AG04450 (cell line): ENCODE results near the gene C2CD2. TPM values are rescaled to one million over a fixed set of nuclear protein-coding genes. Genes with fewer than 3 reads are reported as not detected.
A peak's percentile ranks its signal among the peaks of the same experiment; 100 is the strongest.
"Not testable (repeated sequence)": the region's sequence is repeated elsewhere in the genome, so short reads cannot be mapped to it uniquely, and the experiment has no call there.

Source experiments
- CTCF ChIA-PET: fragments of 300-600, 350-600 bp; formaldehyde crosslinking; extraction: SDS; loops from one replicate; lab custom pipeline; 2022; ENCODE audit warnings: antibody characterized with exemption, inconsistent platforms; lab: Charles Lee
- POLR2A ChIA-PET: fragments of 350-600 bp; formaldehyde crosslinking; extraction: SDS; loops from one replicate; lab custom pipeline; 2021; ENCODE audit warnings: antibody characterized with exemption, inconsistent platforms; lab: Yijun Ruan, JAX
- DNase-seq: peaks from one replicate; pipeline ENCODE4 v3.0.0-alpha.2; 2011; ENCODE audit warnings: low read depth, low spot score
- H3K27ac ChIP-seq: one replicate; pipeline ENCODE4 v1.5.1; 2012; ENCODE audit warnings: low read depth, low read length, control low read depth
- H3K27me3 ChIP-seq: one replicate; pipeline ENCODE4 v1.6.0; 2012; ENCODE audit warnings: low read length; ENCODE audit not compliant: control insufficient read depth, insufficient read depth
- H3K4me3 ChIP-seq: 2 replicates; pipeline ENCODE4 v1.5.1; 2011; ENCODE audit warnings: mild to moderate bottlenecking, low read depth, low read length, control low read depth
- H3K9me3 ChIP-seq: 2 replicates; pipeline ENCODE4 v1.5.1; 2012; ENCODE audit warnings: low read length; ENCODE audit not compliant: control insufficient read depth, insufficient read depth
- CTCF ChIP-seq: IDR thresholded peaks from 2 replicates; pipeline ENCODE4 v1.5.1; 2011; ENCODE audit warnings: low read depth, low read length, control low read depth, inconsistent platforms
- polyA plus RNA-seq: library from polyadenylated mRNA; depleted of rRNA; stranded (reverse); fragments of >200 nt; gene quantifications from 2 replicates; pipeline ENCODE4 v1.2.3, GENCODE V29; 2011

Gene C2CD2
- polyA plus RNA-seq, 1 experiment = 25.4 TPM

- Histone ChIP-seq H3K27me3 (peaks cover 3% of the 10 kb centered on the region), H3K27ac (no peak overlapping the region), H3K9me3 (no peaks in the 10 kb centered on the region; the same call in 1 of the 2 replicates), H3K4me3 (no peak overlapping the region)
- CTCF ChIA-PET = no interaction called here
- no peak for TF ChIP-seq CTCF
- DNase-seq = no peak
- POLR2A ChIA-PET = interaction anchor here (0.7 kb wide), 1 partner anchor 722 kb away, joined by 10 read pairs; no protein-coding TSS in a partner anchor
Measured at GRCh38 chr21:41962425-41962966, 8.7 kb upstream of the C2CD2 start.

DNA sequence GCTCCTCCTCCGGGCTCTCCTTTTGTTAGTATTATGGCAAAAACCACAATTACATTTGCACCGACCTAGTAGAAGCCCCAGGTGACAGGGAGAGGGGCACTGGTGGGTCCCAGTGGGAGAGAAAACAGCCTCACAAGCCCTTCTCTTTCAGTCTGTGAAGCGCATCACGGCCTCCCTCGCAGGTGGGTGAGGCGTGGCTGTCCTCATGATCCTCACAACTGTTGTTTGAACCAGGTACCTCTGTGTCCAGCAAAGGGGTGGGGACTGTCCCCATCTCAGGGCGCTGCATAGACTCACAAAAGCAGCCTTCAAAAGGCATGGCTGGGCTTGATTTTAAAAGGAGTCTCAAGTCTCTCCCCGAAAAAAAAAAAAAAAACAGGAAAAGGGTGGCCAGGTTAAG is 7.9 kb upstream of the C2CD2 start:
- no peak for TF ChIP-seq CTCF
- Histone ChIP-seq H3K9me3 (no peaks in the 10 kb centered on the region; the same call in 1 of the 2 replicates), H3K27me3 (peaks cover 3% of the 10 kb centered on the region), H3K27ac (no peak overlapping the region), H3K4me3 (no peak overlapping the region)
- CTCF ChIA-PET = interaction anchor here (1.1 kb wide), 1 partner anchor 156 kb away, joined by 5 read pairs; no protein-coding TSS in a partner anchor
- POLR2A ChIA-PET = no interaction called here
- no peak for DNase-seq

GRCh38 chr21:41961282-41961701 is 7.5 kb upstream of the C2CD2 start:
- ChIA-PET CTCF (interaction anchor here (0.6 to 1.1 kb wide), 2 partner anchors 156 to 350 kb away, joined by 3 to 5 read pairs; no protein-coding TSS in a partner anchor), POLR2A (no interaction called here)
- H3K27ac ChIP-seq = no peak overlapping the region
- peaks cover 3% of the 10 kb centered on the region for H3K27me3 ChIP-seq
- TF ChIP-seq CTCF = no peak
- peak; percentile 36 for DNase-seq
- no peak overlapping the region for H3K4me3 ChIP-seq
- H3K9me3 ChIP-seq = no peaks in the 10 kb centered on the region; the same call in 1 of the 2 replicates

- DNase-seq = no peak
- no peak for TF ChIP-seq CTCF
- no peak overlapping the region for H3K27ac ChIP-seq
- peaks cover 3% of the 10 kb centered on the region for H3K27me3 ChIP-seq
- no peaks in the 10 kb centered on the region; the same call in 1 of the 2 replicates for H3K9me3 ChIP-seq
- ChIA-PET CTCF (no interaction called here), POLR2A (interaction anchor here (0.6 kb wide), 1 partner anchor 152 kb away, joined by 3 read pairs; no protein-coding TSS in a partner anchor)
- no peak overlapping the region for H3K4me3 ChIP-seq
Measured at GRCh38 chr21:41960386-41960785, 6.6 kb upstream of the C2CD2 start.

DNA sequence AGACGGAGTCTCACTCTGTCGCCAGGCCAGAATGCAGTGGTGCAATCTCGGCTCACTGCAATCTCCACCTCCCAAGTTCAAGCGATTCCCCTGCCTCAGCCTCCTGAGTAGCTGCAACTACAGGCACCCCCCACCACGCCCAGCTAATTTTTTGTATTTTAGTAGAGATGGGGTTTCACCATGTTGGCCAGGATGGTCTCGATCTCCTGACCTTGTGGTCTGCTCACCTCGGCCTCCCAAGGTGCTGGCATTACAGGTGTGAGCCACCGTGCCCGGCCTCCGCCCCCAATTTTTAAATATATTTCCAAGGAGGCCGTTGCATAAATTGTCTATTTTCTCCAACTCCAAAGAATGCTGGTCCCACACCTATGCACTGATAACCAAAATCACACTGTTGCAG is 5.9 kb upstream of the C2CD2 start:
- H3K9me3 ChIP-seq, H3K27me3 ChIP-seq, H3K4me3 ChIP-seq, H3K27ac ChIP-seq, POLR2A ChIA-PET, CTCF ChIA-PET, DNase-seq: not testable (repeated sequence)
